ENCODE data around the gene MRNIP.

Gene MRNIP

GRCh38 chr5:179858586-179859427 is at the start of gene MRNIP:
Gene MRNIP, minus strand, starts transcription at chr5:179858817. Its CDS starts 21 bp downstream, at chr5:179858796.
- H3K27ac ChIP-seq (ENCODE audit: low read length) = peak within 1 kb of the TSS; percentile 84
- peak within 1 kb of the TSS; percentile 88 to 100 for H3K4me3 ChIP-seq (ENCODE audit: low read depth in 1 of 2, low read length in 2 of 2)

GRCh38 chr5:179907556-179908324 is 49.1 kb upstream of the MRNIP start, which contains the start of gene TBC1D9B:
Gene TBC1D9B, minus strand, starts transcription at chr5:179907897. Its CDS starts 76 bp downstream, at chr5:179907821.
- no peaks in the 10 kb centered on the region for H3K9me3 ChIP-seq (ENCODE audit: control insufficient read depth in 1 of 2, low read length in 2 of 2)
- H3K27me3 ChIP-seq (ENCODE audit: low read depth, low read length) = no peaks in the 10 kb centered on the region
- peaks cover 13 to 21% of the 10 kb centered on the region in 2 donors for H3K36me3 ChIP-seq (ENCODE audit: control insufficient read depth in 1 of 2, insufficient read depth in 2 of 2, low read length in 2 of 2)
- peak within 1 kb of the TSS; percentile 74 for H3K4me3 ChIP-seq (ENCODE audit: low read depth in 1 of 2, low read length in 2 of 2)
- H3K4me1 ChIP-seq (ENCODE audit: control insufficient read depth in 1 of 2, insufficient read depth in 2 of 2, low read length in 2 of 2) = peaks cover 0 to 18% of the 10 kb centered on the region in 2 donors
- no peak within 1 kb of the TSS for H3K27ac ChIP-seq (ENCODE audit: low read length)

More at GRCh38 chr5:179858586-179859427, at the start of gene MRNIP:
- H3K36me3 ChIP-seq (ENCODE audit: control insufficient read depth in 1 of 2, insufficient read depth in 2 of 2, low read length in 2 of 2) = peaks cover 11 to 19% of the 10 kb centered on the region in 2 donors
- peaks cover 0 to 3% of the 10 kb centered on the region in 2 donors for H3K4me1 ChIP-seq (ENCODE audit: control insufficient read depth in 1 of 2, insufficient read depth in 2 of 2, low read length in 2 of 2)
- H3K9me3 ChIP-seq (ENCODE audit: control insufficient read depth in 1 of 2, low read length in 2 of 2) = no peaks in the 10 kb centered on the region
- no peaks in the 10 kb centered on the region for H3K27me3 ChIP-seq (ENCODE audit: low read depth, low read length)

- Histone ChIP-seq H3K9me3 (ENCODE audit: control insufficient read depth in 1 of 2, low read length in 2 of 2) (no peaks in the 10 kb centered on the region), H3K4me3 (ENCODE audit: low read depth in 1 of 2, low read length in 2 of 2) (peak overlapping the region; percentile 74), H3K27ac (ENCODE audit: low read length) (no peak overlapping the region), H3K27me3 (ENCODE audit: low read depth, low read length) (no peaks in the 10 kb centered on the region), H3K4me1 (ENCODE audit: control insufficient read depth in 1 of 2, insufficient read depth in 2 of 2, low read length in 2 of 2) (peaks cover 0 to 18% of the 10 kb centered on the region in 2 donors), H3K36me3 (ENCODE audit: control insufficient read depth in 1 of 2, insufficient read depth in 2 of 2, low read length in 2 of 2) (peaks cover 17 to 29% of the 10 kb centered on the region in 2 donors)
Observed at GRCh38 chr5:179906795-179907555, 48.4 kb upstream of the MRNIP start.

- peak overlapping the region; percentile 74 for H3K4me3 ChIP-seq (ENCODE audit: low read depth in 1 of 2, low read length in 2 of 2)
- H3K36me3 ChIP-seq (ENCODE audit: control insufficient read depth in 1 of 2, insufficient read depth in 2 of 2, low read length in 2 of 2) = peaks cover 17 to 31% of the 10 kb centered on the region in 2 donors
- H3K27me3 ChIP-seq (ENCODE audit: low read depth, low read length) = no peaks in the 10 kb centered on the region
- H3K4me1 ChIP-seq (ENCODE audit: control insufficient read depth in 1 of 2, insufficient read depth in 2 of 2, low read length in 2 of 2) = peaks cover 0 to 18% of the 10 kb centered on the region in 2 donors
- no peaks in the 10 kb centered on the region for H3K9me3 ChIP-seq (ENCODE audit: control insufficient read depth in 1 of 2, low read length in 2 of 2)
- no peak overlapping the region for H3K27ac ChIP-seq (ENCODE audit: low read length)
Observed at GRCh38 chr5:179906294-179906794, 47.7 kb upstream of the MRNIP start.

- Histone ChIP-seq H3K36me3 (ENCODE audit: control insufficient read depth in 1 of 2, insufficient read depth in 2 of 2, low read length in 2 of 2) (peaks cover 24 to 35% of the 10 kb centered on the region in 2 donors), H3K4me3 (ENCODE audit: low read depth in 1 of 2, low read length in 2 of 2) (no peak overlapping the region), H3K27ac (ENCODE audit: low read length) (no peak overlapping the region), H3K4me1 (ENCODE audit: control insufficient read depth in 1 of 2, insufficient read depth in 2 of 2, low read length in 2 of 2) (peaks cover 0 to 18% of the 10 kb centered on the region in 2 donors), H3K9me3 (ENCODE audit: control insufficient read depth in 1 of 2, low read length in 2 of 2) (no peaks in the 10 kb centered on the region), H3K27me3 (ENCODE audit: low read depth, low read length) (no peaks in the 10 kb centered on the region)
Observed at GRCh38 chr5:179905161-179905560, 46.5 kb upstream of the MRNIP start.

GRCh38 chr5:179904463-179905160 is 46.0 kb upstream of the MRNIP start:
- peaks cover 0 to 18% of the 10 kb centered on the region in 2 donors for H3K4me1 ChIP-seq (ENCODE audit: control insufficient read depth in 1 of 2, insufficient read depth in 2 of 2, low read length in 2 of 2)
- no peak overlapping the region for H3K4me3 ChIP-seq (ENCODE audit: low read depth in 1 of 2, low read length in 2 of 2)
- H3K36me3 ChIP-seq (ENCODE audit: control insufficient read depth in 1 of 2, insufficient read depth in 2 of 2, low read length in 2 of 2) = peaks cover 25 to 35% of the 10 kb centered on the region in 2 donors
- H3K9me3 ChIP-seq (ENCODE audit: control insufficient read depth in 1 of 2, low read length in 2 of 2) = no peaks in the 10 kb centered on the region
- H3K27ac ChIP-seq (ENCODE audit: low read length) = no peak overlapping the region
- no peaks in the 10 kb centered on the region for H3K27me3 ChIP-seq (ENCODE audit: low read depth, low read length)

- Histone ChIP-seq H3K36me3 (ENCODE audit: control insufficient read depth in 1 of 2, insufficient read depth in 2 of 2, low read length in 2 of 2) (peaks cover 32 to 47% of the 10 kb centered on the region in 2 donors), H3K27me3 (ENCODE audit: low read depth, low read length) (no peaks in the 10 kb centered on the region), H3K4me3 (ENCODE audit: low read depth in 1 of 2, low read length in 2 of 2) (no peak overlapping the region), H3K4me1 (ENCODE audit: control insufficient read depth in 1 of 2, insufficient read depth in 2 of 2, low read length in 2 of 2) (peaks cover 0 to 12% of the 10 kb centered on the region in 2 donors), H3K9me3 (ENCODE audit: control insufficient read depth in 1 of 2, low read length in 2 of 2) (no peaks in the 10 kb centered on the region), H3K27ac (ENCODE audit: low read length) (no peak overlapping the region)
Observed at GRCh38 chr5:179902763-179903158, 44.1 kb upstream of the MRNIP start.

- H3K27ac ChIP-seq (ENCODE audit: low read length) = no peak overlapping the region
- H3K4me3 ChIP-seq (ENCODE audit: low read depth in 1 of 2, low read length in 2 of 2) = no peak overlapping the region
- H3K27me3 ChIP-seq (ENCODE audit: low read depth, low read length) = no peaks in the 10 kb centered on the region
- H3K36me3 ChIP-seq (ENCODE audit: control insufficient read depth in 1 of 2, insufficient read depth in 2 of 2, low read length in 2 of 2) = peaks cover 32 to 54% of the 10 kb centered on the region in 2 donors
- peaks cover 0 to 12% of the 10 kb centered on the region in 2 donors for H3K4me1 ChIP-seq (ENCODE audit: control insufficient read depth in 1 of 2, insufficient read depth in 2 of 2, low read length in 2 of 2)
- no peaks in the 10 kb centered on the region for H3K9me3 ChIP-seq (ENCODE audit: control insufficient read depth in 1 of 2, low read length in 2 of 2)
Observed at GRCh38 chr5:179901915-179902762, 43.5 kb upstream of the MRNIP start.

GRCh38 chr5:179901462-179901861 is 42.8 kb upstream of the MRNIP start:
- Histone ChIP-seq H3K27me3 (ENCODE audit: low read depth, low read length) (no peaks in the 10 kb centered on the region), H3K27ac (ENCODE audit: low read length) (no peak overlapping the region), H3K4me3 (ENCODE audit: low read depth in 1 of 2, low read length in 2 of 2) (no peak overlapping the region), H3K36me3 (ENCODE audit: control insufficient read depth in 1 of 2, insufficient read depth in 2 of 2, low read length in 2 of 2) (peaks cover 32 to 55% of the 10 kb centered on the region in 2 donors), H3K9me3 (ENCODE audit: control insufficient read depth in 1 of 2, low read length in 2 of 2) (no peaks in the 10 kb centered on the region), H3K4me1 (ENCODE audit: control insufficient read depth in 1 of 2, insufficient read depth in 2 of 2, low read length in 2 of 2) (peaks cover 0 to 5% of the 10 kb centered on the region in 2 donors)
